H9 (cell line): Measurements from ENCODE around the gene AGPAT2. TPM values are rescaled to one million over a fixed set of nuclear protein-coding genes. Genes with fewer than 3 reads are reported as not detected.

Source experiments
- DNase-seq: peaks from one replicate; pipeline ENCODE4 v3.0.0-alpha.2; 2017
- H2AFZ ChIP-seq: one replicate; pipeline ENCODE4 v1.6.1; 2013; ENCODE audit warnings: mild to moderate bottlenecking, low read length, control low read depth, moderate library complexity
- H2AK5ac ChIP-seq: 2 replicates; pipeline ENCODE4 v1.6.1; 2013; ENCODE audit warnings: low read length, control low read depth, mixed read lengths; ENCODE audit not compliant: insufficient read length
- H2BK120ac ChIP-seq: one replicate; pipeline ENCODE4 v1.6.1; 2013; ENCODE audit warnings: low read depth, mild to moderate bottlenecking, low read length, control low read depth, inconsistent platforms; ENCODE audit not compliant: poor library complexity, severe bottlenecking
- H2BK12ac ChIP-seq: 2 replicates; pipeline ENCODE4 v1.6.1; 2013; ENCODE audit warnings: low read length, control low read depth, mixed read lengths, low read depth; ENCODE audit not compliant: insufficient read length
- H2BK15ac ChIP-seq: 2 replicates; pipeline ENCODE4 v1.6.1; 2013; ENCODE audit warnings: low read depth, low read length, control low read depth
- H2BK20ac ChIP-seq: one replicate; pipeline ENCODE4 v1.6.1; 2013; ENCODE audit warnings: low read depth, mild to moderate bottlenecking, low read length, control low read depth, inconsistent platforms; ENCODE audit not compliant: poor library complexity, severe bottlenecking
- H2BK5ac ChIP-seq: 2 replicates; pipeline ENCODE4 v1.6.1; 2013; ENCODE audit warnings: low read length, control low read depth, mixed read lengths; ENCODE audit not compliant: insufficient read length
- H3K14ac ChIP-seq: 2 replicates; pipeline ENCODE4 v1.6.1; 2013; ENCODE audit warnings: low read length, control low read depth; ENCODE audit not compliant: insufficient read depth
- H3K18ac ChIP-seq: 2 replicates; pipeline ENCODE4 v1.6.1; 2013; ENCODE audit warnings: low read depth, mild to moderate bottlenecking, mixed read lengths, low read length, control low read depth; ENCODE audit not compliant: insufficient read length
- H3K23ac ChIP-seq: 2 replicates; pipeline ENCODE4 v1.6.1; 2013; ENCODE audit warnings: low read length, control low read depth, mixed read lengths, low read depth; ENCODE audit not compliant: insufficient read length
- H3K23me2 ChIP-seq: 2 replicates; pipeline ENCODE4 v1.6.1; 2013; ENCODE audit warnings: low read depth, mild to moderate bottlenecking, mixed read lengths, low read length, control low read depth; ENCODE audit not compliant: insufficient read length, poor library complexity, severe bottlenecking
- H3K27ac ChIP-seq: 2 replicates; pipeline ENCODE4 v1.5.1; 2013; ENCODE audit warnings: low read length, control low read depth, mixed read lengths, low read depth; ENCODE audit not compliant: insufficient read length
- H3K27me3 ChIP-seq: 2 replicates; pipeline ENCODE4 v1.6.1; 2013; ENCODE audit warnings: low read length, control low read depth, inconsistent platforms; ENCODE audit not compliant: insufficient read depth
- H3K4ac ChIP-seq: 2 replicates; pipeline ENCODE4 v1.6.1; 2013; ENCODE audit warnings: low read depth, mild to moderate bottlenecking, control low read depth, inconsistent platforms, low read length, moderate library complexity
- H3K4me1 ChIP-seq: 2 replicates; pipeline ENCODE4 v1.6.1; 2013; ENCODE audit warnings: low read length, control low read depth, inconsistent platforms; ENCODE audit not compliant: insufficient read depth
- H3K4me2 ChIP-seq: 2 replicates; pipeline ENCODE4 v1.6.1; 2013; ENCODE audit warnings: low read length, control low read depth, mixed read lengths; ENCODE audit not compliant: insufficient read length, insufficient read depth
- H3K56ac ChIP-seq: 2 replicates; pipeline ENCODE4 v1.6.1; 2013; ENCODE audit warnings: low read depth, mild to moderate bottlenecking, mixed read lengths, low read length, control low read depth; ENCODE audit not compliant: insufficient read length
- H3K79me1 ChIP-seq: 2 replicates; pipeline ENCODE4 v1.6.1; 2013; ENCODE audit warnings: low read depth, mild to moderate bottlenecking, moderate library complexity, low read length, control low read depth, inconsistent platforms; ENCODE audit not compliant: insufficient read depth, poor library complexity, severe bottlenecking
- H3K79me2 ChIP-seq: 2 replicates; pipeline ENCODE4 v1.6.1; 2013; ENCODE audit warnings: low read length, control low read depth, inconsistent platforms; ENCODE audit not compliant: insufficient read depth
- H3K9ac ChIP-seq: 2 replicates; pipeline ENCODE4 v1.6.1; 2013; ENCODE audit warnings: low read length, control low read depth, mixed read lengths; ENCODE audit not compliant: insufficient read length; ENCODE audit errors: extremely low read depth
- H3K9me3 ChIP-seq: one replicate; pipeline ENCODE4 v1.6.1; 2013; ENCODE audit warnings: low read depth, low read length, inconsistent platforms; ENCODE audit not compliant: control insufficient read depth
- H3T11ph ChIP-seq: one replicate; pipeline ENCODE4 v1.6.1; 2013; ENCODE audit warnings: mild to moderate bottlenecking, low read length, control low read depth, inconsistent platforms
- H4K20me1 ChIP-seq: one replicate; pipeline ENCODE4 v1.6.1; 2013; ENCODE audit not compliant: control insufficient read depth, insufficient read length, insufficient read depth
- H4K5ac ChIP-seq: 2 replicates; pipeline ENCODE4 v1.6.1; 2013; ENCODE audit warnings: low read depth, mild to moderate bottlenecking, mixed read lengths, low read length, control low read depth; ENCODE audit not compliant: insufficient read length
- H4K8ac ChIP-seq: replicated peaks from 2 replicates; pipeline ENCODE4 v1.6.1; 2013; ENCODE audit warnings: low read length, control low read depth, mixed read lengths, low read depth; ENCODE audit not compliant: insufficient read length
- H4K91ac ChIP-seq: 2 replicates; pipeline ENCODE4 v1.6.1; 2013; ENCODE audit warnings: low read depth, mild to moderate bottlenecking, moderate library complexity, mixed read lengths, low read length, control low read depth; ENCODE audit not compliant: insufficient read length
- H3K27ac Mint-ChIP-seq, 3 experiments: 2 replicates in 2 of 3; 3 replicates in 1 of 3; pipeline ENCODE4 v1.8.0; 2020 to 2021; ENCODE audit warnings: mixed read lengths in 3 of 3, mild to moderate bottlenecking in 1 of 3, moderate library complexity in 1 of 3
- H3K27me3 Mint-ChIP-seq: 2 replicates; pipeline ENCODE4 v1.8.0; 2021; ENCODE audit warnings: low read depth, mild to moderate bottlenecking, moderate library complexity, mixed read lengths
- H3K36me3 Mint-ChIP-seq, 3 experiments: 2 replicates in 2 of 3; 3 replicates in 1 of 3; pipeline ENCODE4 v1.8.0; 2020 to 2021; ENCODE audit warnings: low read depth in 3 of 3, mixed read lengths in 3 of 3; ENCODE audit not compliant: insufficient read depth in 1 of 3
- H3K4me1 Mint-ChIP-seq, 2 experiments: 2 replicates each; pipeline ENCODE4 v1.8.0; 2020; ENCODE audit warnings: mixed read lengths in 2 of 2
- H3K4me3 Mint-ChIP-seq, 2 experiments: 2 replicates in 1 of 2; 3 replicates in 1 of 2; pipeline ENCODE4 v1.8.0; 2020 to 2021; ENCODE audit warnings: mild to moderate bottlenecking in 2 of 2, mixed read lengths in 2 of 2, moderate library complexity in 1 of 2
- H3K9me3 Mint-ChIP-seq, 2 experiments: 2 replicates in 1 of 2; 3 replicates in 1 of 2; pipeline ENCODE4 v1.8.0; 2020; ENCODE audit warnings: mild to moderate bottlenecking in 2 of 2, mixed read lengths in 2 of 2, moderate library complexity in 1 of 2
- CTCF ChIP-seq: fragments of 200-600 bp; sonication (generic); conservative IDR thresholded peaks from 3 replicates; pipeline ENCODE4 v1.8.0; 2021; ENCODE audit warnings: antibody characterized with exemption, mild to moderate bottlenecking
- WGBS: extraction: QIAGEN DNeasy Blood & Tissue Kit; methylation state at CpG from one replicate; pipeline ENCODE4 v1.1.7; 2013; ENCODE audit warnings: missing lambda C conversion rate, low lambda C conversion rate, mixed read lengths; ENCODE audit not compliant: insufficient read length; ENCODE audit errors: extremely low coverage; 5-methylcytosine and 5-hydroxymethylcytosine counted together
- total RNA-seq: library from RNA; stranded (reverse); gene quantifications from 2 replicates; pipeline ENCODE4 v1.2.1, GENCODE V29; 2021

AGPAT2 gene
- total RNA-seq, 1 experiment from 2014 or later: 29.7 TPM

- Histone ChIP-seq H3K56ac (no peak overlapping the region), H2BK120ac (no peak overlapping the region), H3K27ac (no peak overlapping the region), H3K9me3 (no peaks in the 10 kb centered on the region), H3K9ac (no peak overlapping the region), H2BK20ac (no peak overlapping the region), H4K8ac (no peak overlapping the region), H3K18ac (no peak overlapping the region), H3K14ac (no peak overlapping the region), H3K79me1 (peaks cover 8% of the 10 kb centered on the region), H3K23me2 (peaks cover 12% of the 10 kb centered on the region), H2AK5ac (no peak overlapping the region), H4K91ac (no peak overlapping the region), H2BK12ac (no peak overlapping the region), H3K4ac (no peak overlapping the region), H2BK5ac (no peak overlapping the region), H3K4me2 (no peak overlapping the region), H4K5ac (no peak overlapping the region), H3K4me1 (no peaks in the 10 kb centered on the region; the same call in 1 of the 2 replicates), H3K79me2 (peaks cover 4% of the 10 kb centered on the region; the same call in 1 of the 2 replicates), H3K27me3 (no peaks in the 10 kb centered on the region), H3K23ac (no peak overlapping the region), H3T11ph (no peak overlapping the region), H4K20me1 (no peaks in the 10 kb centered on the region), H2AFZ (no peak overlapping the region), H2BK15ac (no peak overlapping the region)
- Mint-ChIP-seq H3K4me1 (peaks cover 3 to 10% of the 10 kb centered on the region in 2 experiments), H3K27ac (no peak overlapping the region), H3K9me3 (no peaks in the 10 kb centered on the region), H3K36me3 (no peaks in the 10 kb centered on the region), H3K4me3 (no peak overlapping the region; a peak in 1 of 5 replicates), H3K27me3 (peaks cover 50% of the 10 kb centered on the region)
- no peak for TF ChIP-seq CTCF
- DNase-seq: no peak
- no CpG with 5 or more reads among the region's 7 CpGs for WGBS
Observed at GRCh38 chr9:136710543-136710942, 23.3 kb upstream of the AGPAT2 start.
